AG09309 (cell line): ENCODE data around the gene B4GALT5.

ENCODE experiments used
- DNase-seq: peaks from one replicate; pipeline ENCODE4 v3.0.0-alpha.2; 2010; ENCODE audit warnings: low read depth
- H3K4me3 ChIP-seq: 2 replicates; pipeline ENCODE4 v1.5.1; 2011; ENCODE audit warnings: mild to moderate bottlenecking, low read depth, low read length, moderate library complexity; ENCODE audit not compliant: control insufficient read depth
- CTCF ChIP-seq: IDR thresholded peaks from 2 replicates; pipeline ENCODE4 v1.5.1; 2011; ENCODE audit warnings: mild to moderate bottlenecking, low read depth, low read length, inconsistent platforms; ENCODE audit not compliant: insufficient read depth, control insufficient read depth; ENCODE audit errors: missing control alignments

B4GALT5 gene

GRCh38 chr20:49696594-49696993, 17.1 kb downstream of the B4GALT5 start:
- no peak for TF ChIP-seq CTCF
- no peak for DNase-seq
- no peak overlapping the region for H3K4me3 ChIP-seq

GRCh38 chr20:49695830-49696229, 17.8 kb downstream of the B4GALT5 start:
- TF ChIP-seq CTCF, result no peak
- H3K4me3 ChIP-seq, result no peak overlapping the region
- DNase-seq, result no peak

- no peak overlapping the region for H3K4me3 ChIP-seq
- no peak for TF ChIP-seq CTCF
- no peak for DNase-seq
Measured at GRCh38 chr20:49694450-49695071, 19.1 kb downstream of the B4GALT5 start.

GRCh38 chr20:49693435-49694171, 20.1 kb downstream of the B4GALT5 start:
- no peak for TF ChIP-seq CTCF
- no peak for DNase-seq
- no peak overlapping the region for H3K4me3 ChIP-seq

GRCh38 chr20:49692941-49693340, 20.7 kb downstream of the B4GALT5 start:
- H3K4me3 ChIP-seq, result no peak overlapping the region
- TF ChIP-seq CTCF, result no peak
- DNase-seq, result no peak

GRCh38 chr20:49691818-49692568, 21.7 kb downstream of the B4GALT5 start:
- no peak overlapping the region for H3K4me3 ChIP-seq
- TF ChIP-seq CTCF, result no peak
- no peak for DNase-seq
